ENCODE data around the gene MED13L. TPM values are rescaled to one million over a fixed set of nuclear protein-coding genes. Genes with fewer than 3 reads are reported as not detected.

Gene MED13L
- total and polyA plus RNA-seq, 2 of the 8 experiments (the other 6 are each of a cell fraction or from before 2014, with no cell fraction given) = 15.9 to 51.7 TPM

DNA sequence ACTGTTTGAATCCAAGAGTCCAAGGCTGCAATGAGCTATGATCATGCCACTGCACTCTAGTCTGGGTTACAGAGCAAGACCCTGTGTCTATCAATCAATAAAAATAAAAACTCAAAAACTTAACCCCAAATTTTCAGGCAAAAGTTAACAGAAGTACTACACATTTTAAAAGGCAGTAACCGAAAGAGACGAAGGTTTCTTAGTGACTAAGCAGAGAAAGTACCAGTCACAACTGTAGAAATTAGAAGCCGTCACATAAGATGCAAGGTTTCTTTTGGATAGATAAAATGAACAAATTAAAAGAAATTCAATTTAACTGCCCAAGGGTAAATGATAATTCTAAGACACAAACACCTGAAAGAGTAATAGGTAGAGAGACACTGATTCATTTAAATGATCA lies 103.5 kb downstream of the MED13L start (continued):
- TF ChIP-seq TBP (IDR thresholded peaks at IDR 0.05; ENCODE audit: low read depth, low read length) (no peak), JUN (IDR thresholded peaks at IDR 0.05; ENCODE audit: low read depth, low read length) (no peak), TCF12 (IDR thresholded peaks at IDR 0.05; ENCODE audit: low read depth, low read length) (no peak), SRF (IDR thresholded peaks at IDR 0.05; ENCODE audit: low read depth, low read length) (no peak)
- TF ChIP-seq, protein P1, sequence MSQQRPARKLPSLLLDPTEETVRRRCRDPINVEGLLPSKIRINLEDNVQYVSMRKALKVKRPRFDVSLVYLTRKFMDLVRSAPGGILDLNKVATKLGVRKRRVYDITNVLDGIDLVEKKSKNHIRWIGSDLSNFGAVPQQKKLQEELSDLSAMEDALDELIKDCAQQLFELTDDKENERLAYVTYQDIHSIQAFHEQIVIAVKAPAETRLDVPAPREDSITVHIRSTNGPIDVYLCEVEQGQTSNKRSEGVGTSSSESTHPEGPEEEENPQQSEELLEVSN (IDR thresholded peaks at IDR 0.05) = no peak
